ENCODE data around the gene PLXNA4.

The PLXNA4 gene

GRCh38 chr7:132162556-132163144 lies 413.6 kb downstream of the PLXNA4 start:
- H3K27me3 ChIP-seq (ENCODE audit: control insufficient read depth in 1 of 2, insufficient read depth in 2 of 2, low read length in 2 of 2): no peaks in the 10 kb centered on the region
- H3K27ac ChIP-seq (ENCODE audit: low read depth, low read length): no peak overlapping the region
- H3K4me1 ChIP-seq (ENCODE audit: insufficient read depth, low read length): no peaks in the 10 kb centered on the region
- H3K9me3 ChIP-seq (ENCODE audit: low read length): no peaks in the 10 kb centered on the region
- H3K4me3 ChIP-seq (ENCODE audit: low read depth in 1 of 2, low read length in 2 of 2): no peak overlapping the region
- no peak overlapping the region for H3K9ac ChIP-seq (ENCODE audit: low read length)
- no peaks in the 10 kb centered on the region for H3K36me3 ChIP-seq (ENCODE audit: insufficient read depth, low read length)

- Histone ChIP-seq H3K9ac (ENCODE audit: low read length) (no peak overlapping the region), H3K9me3 (ENCODE audit: low read length) (no peaks in the 10 kb centered on the region), H3K4me1 (ENCODE audit: insufficient read depth, low read length) (no peaks in the 10 kb centered on the region), H3K27ac (ENCODE audit: low read depth, low read length) (no peak overlapping the region), H3K36me3 (ENCODE audit: insufficient read depth, low read length) (no peaks in the 10 kb centered on the region), H3K27me3 (ENCODE audit: control insufficient read depth in 1 of 2, insufficient read depth in 2 of 2, low read length in 2 of 2) (no peaks in the 10 kb centered on the region), H3K4me3 (ENCODE audit: low read depth in 1 of 2, low read length in 2 of 2) (no peak overlapping the region)
These were observed 414.3 kb downstream of the PLXNA4 start for GRCh38 chr7:132161976-132162375.

- Histone ChIP-seq H3K9me3 (ENCODE audit: low read length) (no peaks in the 10 kb centered on the region), H3K27me3 (ENCODE audit: control insufficient read depth in 1 of 2, insufficient read depth in 2 of 2, low read length in 2 of 2) (no peaks in the 10 kb centered on the region), H3K9ac (ENCODE audit: low read length) (no peak overlapping the region), H3K4me3 (ENCODE audit: low read depth in 1 of 2, low read length in 2 of 2) (no peak overlapping the region), H3K27ac (ENCODE audit: low read depth, low read length) (no peak overlapping the region), H3K4me1 (ENCODE audit: insufficient read depth, low read length) (no peaks in the 10 kb centered on the region), H3K36me3 (ENCODE audit: insufficient read depth, low read length) (no peaks in the 10 kb centered on the region)
These were observed 414.7 kb downstream of the PLXNA4 start for GRCh38 chr7:132161533-132161915.

- Histone ChIP-seq H3K9me3 (ENCODE audit: low read length) (no peaks in the 10 kb centered on the region), H3K9ac (ENCODE audit: low read length) (no peak overlapping the region), H3K27ac (ENCODE audit: low read depth, low read length) (no peak overlapping the region), H3K4me1 (ENCODE audit: insufficient read depth, low read length) (no peaks in the 10 kb centered on the region), H3K4me3 (ENCODE audit: low read depth in 1 of 2, low read length in 2 of 2) (no peak overlapping the region), H3K36me3 (ENCODE audit: insufficient read depth, low read length) (no peaks in the 10 kb centered on the region), H3K27me3 (ENCODE audit: control insufficient read depth in 1 of 2, insufficient read depth in 2 of 2, low read length in 2 of 2) (no peaks in the 10 kb centered on the region)
These were observed 415.4 kb downstream of the PLXNA4 start for GRCh38 chr7:132160611-132161532.

- Histone ChIP-seq H3K4me1 (ENCODE audit: insufficient read depth, low read length) (no peaks in the 10 kb centered on the region), H3K36me3 (ENCODE audit: insufficient read depth, low read length) (no peaks in the 10 kb centered on the region), H3K27me3 (ENCODE audit: control insufficient read depth in 1 of 2, insufficient read depth in 2 of 2, low read length in 2 of 2) (no peaks in the 10 kb centered on the region), H3K27ac (ENCODE audit: low read depth, low read length) (no peak overlapping the region), H3K4me3 (ENCODE audit: low read depth in 1 of 2, low read length in 2 of 2) (no peak overlapping the region), H3K9ac (ENCODE audit: low read length) (no peak overlapping the region), H3K9me3 (ENCODE audit: low read length) (no peaks in the 10 kb centered on the region)
These were observed 417.4 kb downstream of the PLXNA4 start for GRCh38 chr7:132158841-132159240.

- H3K27me3 ChIP-seq (ENCODE audit: control insufficient read depth in 1 of 2, insufficient read depth in 2 of 2, low read length in 2 of 2): no peaks in the 10 kb centered on the region
- no peak overlapping the region for H3K4me3 ChIP-seq (ENCODE audit: low read depth in 1 of 2, low read length in 2 of 2)
- no peak overlapping the region for H3K9ac ChIP-seq (ENCODE audit: low read length)
These were observed 418.1 kb downstream of the PLXNA4 start for GRCh38 chr7:132158166-132158565.

GRCh38 chr7:132155715-132156114 lies 420.6 kb downstream of the PLXNA4 start:
- Histone ChIP-seq H3K4me1 (ENCODE audit: insufficient read depth, low read length) (no peaks in the 10 kb centered on the region), H3K36me3 (ENCODE audit: insufficient read depth, low read length) (no peaks in the 10 kb centered on the region), H3K9ac (ENCODE audit: low read length) (no peak overlapping the region), H3K27me3 (ENCODE audit: control insufficient read depth in 1 of 2, insufficient read depth in 2 of 2, low read length in 2 of 2) (no peaks in the 10 kb centered on the region), H3K9me3 (ENCODE audit: low read length) (no peaks in the 10 kb centered on the region), H3K4me3 (ENCODE audit: low read depth in 1 of 2, low read length in 2 of 2) (no peak overlapping the region), H3K27ac (ENCODE audit: low read depth, low read length) (no peak overlapping the region)

More at GRCh38 chr7:132158166-132158565, 418.1 kb downstream of the PLXNA4 start:
- Histone ChIP-seq H3K9me3 (ENCODE audit: low read length) (no peaks in the 10 kb centered on the region), H3K4me1 (ENCODE audit: insufficient read depth, low read length) (no peaks in the 10 kb centered on the region), H3K36me3 (ENCODE audit: insufficient read depth, low read length) (no peaks in the 10 kb centered on the region), H3K27ac (ENCODE audit: low read depth, low read length) (no peak overlapping the region)

GRCh38 chr7:132154695-132155471 lies 421.4 kb downstream of the PLXNA4 start:
- H3K36me3 ChIP-seq (ENCODE audit: insufficient read depth, low read length): no peaks in the 10 kb centered on the region
- H3K27me3 ChIP-seq (ENCODE audit: control insufficient read depth in 1 of 2, insufficient read depth in 2 of 2, low read length in 2 of 2): no peaks in the 10 kb centered on the region
- H3K9me3 ChIP-seq (ENCODE audit: low read length): no peaks in the 10 kb centered on the region
- H3K27ac ChIP-seq (ENCODE audit: low read depth, low read length): no peak overlapping the region
- H3K9ac ChIP-seq (ENCODE audit: low read length): no peak overlapping the region
- no peak overlapping the region for H3K4me3 ChIP-seq (ENCODE audit: low read depth in 1 of 2, low read length in 2 of 2)
- H3K4me1 ChIP-seq (ENCODE audit: insufficient read depth, low read length): no peaks in the 10 kb centered on the region

- H3K27ac ChIP-seq (ENCODE audit: low read depth, low read length): no peak overlapping the region
These were observed 422.0 kb downstream of the PLXNA4 start for GRCh38 chr7:132154248-132154647.

GRCh38 chr7:132152131-132152889 lies 424.0 kb downstream of the PLXNA4 start:
- H3K27me3 ChIP-seq (ENCODE audit: control insufficient read depth in 1 of 2, insufficient read depth in 2 of 2, low read length in 2 of 2): no peaks in the 10 kb centered on the region
- H3K4me3 ChIP-seq (ENCODE audit: low read depth in 1 of 2, low read length in 2 of 2): no peak overlapping the region
- no peaks in the 10 kb centered on the region for H3K36me3 ChIP-seq (ENCODE audit: insufficient read depth, low read length)
- no peak overlapping the region for H3K27ac ChIP-seq (ENCODE audit: low read depth, low read length)
- H3K9me3 ChIP-seq (ENCODE audit: low read length): no peaks in the 10 kb centered on the region
- H3K4me1 ChIP-seq (ENCODE audit: insufficient read depth, low read length): no peaks in the 10 kb centered on the region
- no peak overlapping the region for H3K9ac ChIP-seq (ENCODE audit: low read length)

More at GRCh38 chr7:132154248-132154647, 422.0 kb downstream of the PLXNA4 start:
- Histone ChIP-seq H3K4me1 (ENCODE audit: insufficient read depth, low read length) (no peaks in the 10 kb centered on the region), H3K4me3 (ENCODE audit: low read depth in 1 of 2, low read length in 2 of 2) (no peak overlapping the region), H3K9ac (ENCODE audit: low read length) (no peak overlapping the region), H3K9me3 (ENCODE audit: low read length) (no peaks in the 10 kb centered on the region), H3K27me3 (ENCODE audit: control insufficient read depth in 1 of 2, insufficient read depth in 2 of 2, low read length in 2 of 2) (no peaks in the 10 kb centered on the region), H3K36me3 (ENCODE audit: insufficient read depth, low read length) (no peaks in the 10 kb centered on the region)

- Histone ChIP-seq H3K9ac (ENCODE audit: low read length) (no peak overlapping the region), H3K36me3 (ENCODE audit: insufficient read depth, low read length) (no peaks in the 10 kb centered on the region), H3K4me1 (ENCODE audit: insufficient read depth, low read length) (no peaks in the 10 kb centered on the region), H3K9me3 (ENCODE audit: low read length) (no peaks in the 10 kb centered on the region), H3K27me3 (ENCODE audit: control insufficient read depth in 1 of 2, insufficient read depth in 2 of 2, low read length in 2 of 2) (no peaks in the 10 kb centered on the region), H3K27ac (ENCODE audit: low read depth, low read length) (no peak overlapping the region), H3K4me3 (ENCODE audit: low read depth in 1 of 2, low read length in 2 of 2) (no peak overlapping the region)
These were observed 425.6 kb downstream of the PLXNA4 start for GRCh38 chr7:132150711-132151110.

All from muscle layer of colon (tissue), 2 donors.